Ovary (tissue), 9 donors: ENCODE results near the gene XG. TPM values are rescaled to one million over a fixed set of nuclear protein-coding genes. Genes with fewer than 3 reads are reported as not detected.
"Not testable (repeated sequence)": the region's sequence is repeated elsewhere in the genome, so short reads cannot be mapped to it uniquely, and the experiment has no call there.

ENCODE experiments used
- DNase-seq, 5 donors: peaks; one replicate each; pipeline ENCODE4 v3.0.0-alpha.2; 2019 to 2020
- H3K27ac ChIP-seq, 2 donors: fragments of 200-600 bp; one replicate each; pipeline versions ENCODE4 v1.5.1 to v1.8.0; 2019 to 2022
- H3K27me3 ChIP-seq: fragments of 200-600 bp; one replicate; pipeline ENCODE4 v1.8.0; 2022
- H3K36me3 ChIP-seq: fragments of 200-600 bp; sonication (generic); one replicate; pipeline ENCODE4 v1.5.1; 2019
- H3K4me1 ChIP-seq: one replicate; pipeline ENCODE4 v1.8.1; 2013; ENCODE audit warnings: mild to moderate bottlenecking, moderate library complexity; ENCODE audit not compliant: insufficient read depth
- H3K4me3 ChIP-seq: fragments of 200-600 bp; sonication (generic); one replicate; pipeline ENCODE4 v1.5.1; 2017
- H3K9me3 ChIP-seq, 2 donors: fragments of 200-600 bp in 1 of 2; sonication (generic) in 1 of 2; one replicate each; pipeline versions ENCODE4 v1.5.1 to v1.8.1; 2013 to 2019; ENCODE audit warnings: mild to moderate bottlenecking in 1 of 2, moderate library complexity in 1 of 2
- EP300 ChIP-seq: sonication (generic); formaldehyde crosslinking; IDR thresholded peaks from one replicate; pipeline ENCODE4 v1.6.1; 2017; ENCODE audit warnings: antibody characterized with exemption
- POLR2A ChIP-seq: fragments of 450-650 bp; IDR thresholded peaks from one replicate; pipeline ENCODE4 v1.6.1; 2017; ENCODE audit warnings: antibody characterized with exemption, mild to moderate bottlenecking, moderate library complexity
- WGBS, 3 donors: extraction: QIAGEN DNeasy Blood & Tissue Kit in 1 of 3; methylation state at CpG; one replicate each; pipeline versions ENCODE4 v1.1.5 to v1.1.7; 2013 to 2017; 5-methylcytosine and 5-hydroxymethylcytosine counted together
- intact Hi-C, 4 donors: fragments of 100-400 bp; cut with DNase I; formaldehyde crosslinking; loops; one replicate each; pipeline versions ENCODE4 v1.11.0 to v1.15.1; 2022 to 2023
- polyA plus RNA-seq, 2 donors: library from polyadenylated mRNA; stranded (reverse); fragments of 200-250 nt in 1 of 2; fragments of 350-450 nt in 1 of 2; fragmentation: Illumina TruSeq in 1 of 2; extraction: RNeasy Lipid Tissue Mini Kit (QIAGEN cat#74804) in 1 of 2; gene quantifications; one replicate each; pipeline ENCODE4 v1.2.3, GENCODE V29; 2013 to 2014
- total RNA-seq, 7 donors: library from RNA; depleted of rRNA in 2 of 7; stranded (reverse); fragments of >200 nt in 2 of 7; fragmentation: NEBNext Ultra II Directional in 3 of 7; extraction: Animal tissue kit (Norgen Biotek cat#: 25700) in 3 of 7; gene quantifications; one replicate each; pipeline versions ENCODE4 v1.1.0 to v1.2.4, GENCODE V29; 2016 to 2023
- TF ChIP-seq, protein P1 (sequence below), 3 donors: fragments of 450-650 bp in 2 of 3; fragments of 200-600 bp in 1 of 3; IDR thresholded peaks; one replicate each; pipeline versions ENCODE4 v1.5.1 to v1.8.0; 2016 to 2022; ENCODE audit warnings: antibody characterized with exemption in 3 of 3, mild to moderate bottlenecking in 1 of 3
- donor health status: DM: no; HTN: no; CAD: no; lungs with moderate emphysema.
- donor health status: DM: no; HTN: no; CAD: no.
- donor health status: Bipolar disorder and iron deficiency.
- donor health status: DM: yes; HTN: yes; CAD: no.
- donor health status: DM: no; HTN: no; CAD: no.
- donor health status: DM: yes; HTN: yes; CAD: no.

The XG gene
- total and polyA plus RNA-seq, 9 donors, result 0.15 to 0.98 (median 0.27) TPM; not detected in 2

DNA sequence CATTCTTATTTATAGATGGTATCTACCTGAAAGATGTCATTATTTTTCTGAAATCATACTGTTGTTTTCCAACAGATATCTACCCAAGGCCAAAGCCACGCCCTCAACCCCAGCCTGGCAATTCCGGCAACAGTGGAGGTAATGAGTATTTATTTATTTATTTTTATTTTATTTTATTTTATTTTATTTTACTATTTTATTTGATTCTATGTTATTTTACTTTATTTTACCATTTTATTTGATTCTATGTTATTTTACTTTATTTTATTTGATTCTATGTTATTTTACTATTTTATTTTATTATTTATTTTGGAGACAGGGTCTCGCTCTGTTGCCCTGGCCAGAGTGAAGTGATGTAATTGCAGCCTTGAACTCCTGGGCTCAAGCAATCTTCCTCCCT lies 37.7 kb downstream of the XG start:
- 90 to 98% (median 93%) methylated on average over 3 of the region's 3 CpGs for WGBS, 3 donors
- TF ChIP-seq EP300 (no peak), POLR2A (no peak)
- TF ChIP-seq, protein P1, sequence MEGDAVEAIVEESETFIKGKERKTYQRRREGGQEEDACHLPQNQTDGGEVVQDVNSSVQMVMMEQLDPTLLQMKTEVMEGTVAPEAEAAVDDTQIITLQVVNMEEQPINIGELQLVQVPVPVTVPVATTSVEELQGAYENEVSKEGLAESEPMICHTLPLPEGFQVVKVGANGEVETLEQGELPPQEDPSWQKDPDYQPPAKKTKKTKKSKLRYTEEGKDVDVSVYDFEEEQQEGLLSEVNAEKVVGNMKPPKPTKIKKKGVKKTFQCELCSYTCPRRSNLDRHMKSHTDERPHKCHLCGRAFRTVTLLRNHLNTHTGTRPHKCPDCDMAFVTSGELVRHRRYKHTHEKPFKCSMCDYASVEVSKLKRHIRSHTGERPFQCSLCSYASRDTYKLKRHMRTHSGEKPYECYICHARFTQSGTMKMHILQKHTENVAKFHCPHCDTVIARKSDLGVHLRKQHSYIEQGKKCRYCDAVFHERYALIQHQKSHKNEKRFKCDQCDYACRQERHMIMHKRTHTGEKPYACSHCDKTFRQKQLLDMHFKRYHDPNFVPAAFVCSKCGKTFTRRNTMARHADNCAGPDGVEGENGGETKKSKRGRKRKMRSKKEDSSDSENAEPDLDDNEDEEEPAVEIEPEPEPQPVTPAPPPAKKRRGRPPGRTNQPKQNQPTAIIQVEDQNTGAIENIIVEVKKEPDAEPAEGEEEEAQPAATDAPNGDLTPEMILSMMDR (IDR thresholded peaks at IDR 0.05), result no peak
- intact Hi-C loops, result no loop called here

DNA sequence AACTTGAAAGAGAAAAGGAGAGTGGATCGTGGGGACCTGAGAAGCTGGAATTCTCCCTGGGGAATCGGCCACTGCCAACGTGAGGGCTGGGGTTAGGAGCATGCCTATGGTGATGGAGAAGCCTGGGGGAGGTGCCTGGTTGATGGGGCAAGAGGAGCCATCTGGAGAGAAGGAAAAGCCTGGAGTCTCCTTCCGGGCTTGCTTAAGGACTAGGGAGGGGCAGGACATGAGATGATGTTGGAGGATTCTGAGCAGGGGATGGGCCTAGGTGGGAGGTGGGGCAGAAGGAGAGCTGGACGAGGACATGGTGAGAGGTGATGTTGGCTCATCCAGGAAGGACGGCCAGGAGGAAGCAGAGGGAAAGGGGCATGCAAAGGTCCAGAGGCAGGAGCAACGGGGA lies 41.9 kb downstream of the XG start:
- Histone ChIP-seq H3K36me3 (no peaks in the 10 kb centered on the region), H3K4me1 (no peaks in the 10 kb centered on the region), H3K27ac (no peak overlapping the region), H3K9me3 (no peaks in the 10 kb centered on the region), H3K4me3 (no peak overlapping the region), H3K27me3 (no peaks in the 10 kb centered on the region)
- TF ChIP-seq EP300, result no peak
- intact Hi-C loops, result no loop called here
- no peak for DNase-seq
- 53 to 66% (median 59%) methylated on average over 7 of the region's 7 CpGs for WGBS, 3 donors

More for the DNA sequence above, 37.7 kb downstream of the XG start:
- DNase-seq, result no peak
- H3K4me3 ChIP-seq, result no peak overlapping the region
- H3K27me3 ChIP-seq, result no peaks in the 10 kb centered on the region
- no peaks in the 10 kb centered on the region for H3K4me1 ChIP-seq
- H3K36me3 ChIP-seq, result no peaks in the 10 kb centered on the region
- H3K27ac ChIP-seq, result no peak overlapping the region
- H3K9me3 ChIP-seq, result no peaks in the 10 kb centered on the region

DNA sequence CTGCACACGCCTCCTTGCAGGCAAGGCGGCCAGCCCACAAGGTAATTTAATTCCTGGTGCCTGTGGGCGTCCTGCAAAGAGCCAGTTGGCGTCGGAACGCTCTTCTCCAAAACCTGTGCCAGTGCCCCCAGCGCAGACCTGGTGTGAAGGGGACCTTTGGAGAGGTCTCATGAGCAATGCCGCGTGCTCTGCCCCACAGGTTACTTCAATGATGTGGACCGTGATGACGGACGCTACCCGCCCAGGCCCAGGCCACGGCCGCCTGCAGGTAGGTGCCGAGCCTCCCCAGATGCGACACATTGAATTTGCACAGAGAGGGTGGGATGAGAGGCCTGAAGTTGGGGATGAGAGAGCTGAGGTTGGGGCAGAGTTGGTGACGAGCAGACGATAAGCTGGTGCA lies 42.5 kb downstream of the XG start:
- Histone ChIP-seq H3K9me3 (no peaks in the 10 kb centered on the region), H3K36me3 (no peaks in the 10 kb centered on the region), H3K27me3 (no peaks in the 10 kb centered on the region), H3K4me3 (no peak overlapping the region), H3K4me1 (no peaks in the 10 kb centered on the region), H3K27ac (no peak overlapping the region)
- 92 to 94% (median 93%) methylated on average over 19 of the region's 19 CpGs for WGBS, 3 donors
- no peak for DNase-seq
- intact Hi-C loops, result no loop called here
- TF ChIP-seq EP300 (no peak), POLR2A (no peak)
- TF ChIP-seq, protein P1 (IDR thresholded peaks at IDR 0.05), result no peak

DNA sequence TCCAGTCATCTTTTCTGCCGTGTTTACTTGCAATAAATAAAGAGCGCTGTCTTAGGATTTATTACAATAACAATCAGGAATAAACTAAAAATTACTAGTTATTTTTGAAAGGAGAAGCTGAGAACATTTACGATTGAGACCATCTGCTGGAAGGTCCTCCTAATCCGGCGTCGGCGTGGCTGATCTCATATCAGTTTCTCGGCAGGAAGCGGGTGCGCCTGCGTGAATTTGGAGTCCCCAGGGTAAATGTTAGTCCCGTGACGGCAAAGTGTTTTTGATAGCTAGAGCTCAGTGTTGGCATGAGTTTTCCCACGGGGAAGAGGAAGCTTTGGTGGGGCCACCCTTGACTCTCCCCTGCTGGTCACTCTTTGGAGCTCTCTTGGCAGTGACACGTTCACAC lies 45.0 kb downstream of the XG start:
- H3K36me3 ChIP-seq, H3K4me1 ChIP-seq, DNase-seq, H3K27me3 ChIP-seq, intact Hi-C loops, H3K4me3 ChIP-seq, H3K9me3 ChIP-seq, H3K27ac ChIP-seq: not testable (repeated sequence)
- WGBS, 3 donors, result 60 to 70% (median 61%) methylated on average over 15 of the region's 15 CpGs

DNA sequence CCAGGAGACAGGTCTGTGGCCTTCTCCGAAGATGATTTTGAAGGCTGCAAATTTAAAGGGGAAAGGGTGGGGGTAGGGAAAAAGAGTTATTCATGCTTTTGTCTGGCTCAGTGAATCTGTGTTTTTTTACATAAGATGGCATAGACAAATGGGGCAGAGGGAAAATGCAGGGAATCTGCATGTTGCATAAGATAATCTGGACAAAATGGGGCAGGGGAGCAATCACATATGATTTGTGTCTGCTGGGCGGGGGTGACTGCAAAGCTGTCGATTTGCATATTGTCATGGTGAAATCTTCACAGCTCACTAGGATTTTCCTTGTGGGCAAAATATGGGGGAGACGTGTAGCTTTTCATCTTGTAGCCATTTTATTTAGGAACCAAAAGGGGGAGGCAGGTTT lies 47.5 kb downstream of the XG start:
- Histone ChIP-seq H3K36me3 (no peaks in the 10 kb centered on the region), H3K4me1 (no peaks in the 10 kb centered on the region), H3K4me3 (no peak overlapping the region), H3K27me3 (no peaks in the 10 kb centered on the region), H3K27ac (no peak overlapping the region), H3K9me3 (no peaks in the 10 kb centered on the region)
- intact Hi-C loops, result no loop called here
- no peak for TF ChIP-seq POLR2A
- no peak for TF ChIP-seq EP300
- TF ChIP-seq, protein P1 (IDR thresholded peaks at IDR 0.05), result no peak
- 57 to 65% (median 62%) methylated on average over 4 of the region's 4 CpGs for WGBS, 3 donors
- no peak for DNase-seq

DNA sequence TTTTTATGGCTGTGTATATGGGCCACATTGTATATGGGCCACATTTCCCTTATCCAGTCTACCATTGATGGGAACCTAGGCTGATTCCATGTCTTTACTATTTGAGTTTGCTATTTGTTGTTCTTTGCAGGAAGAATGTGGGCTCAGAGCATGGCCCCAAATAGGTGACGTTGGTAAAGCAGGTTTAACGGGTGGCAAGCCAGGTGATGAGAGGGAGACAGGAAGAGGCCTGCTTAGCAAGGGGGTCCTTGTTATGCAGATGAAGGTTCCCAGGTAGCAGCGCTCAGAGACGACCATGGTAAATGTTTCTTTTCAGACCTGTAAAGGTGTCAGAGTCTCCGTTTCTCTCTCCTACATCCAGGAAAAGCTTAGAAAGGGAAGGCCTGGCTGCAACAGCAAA lies 48.1 kb downstream of the XG start:
- H3K4me1 ChIP-seq, H3K9me3 ChIP-seq, intact Hi-C loops, H3K36me3 ChIP-seq, H3K27ac ChIP-seq, H3K4me3 ChIP-seq, DNase-seq, H3K27me3 ChIP-seq: not testable (repeated sequence)
- 72 to 77% (median 72%) methylated on average over 5 of the region's 5 CpGs for WGBS, 3 donors
